SH-SY5Y (cell line): Measurements from ENCODE around the gene GLI3.

Experiments
- GATA2 ChIP-seq: IDR thresholded peaks from 2 replicates; pipeline ENCODE4 v1.6.1; 2011; ENCODE audit warnings: mild to moderate bottlenecking, low read depth, low read length
- GATA3 ChIP-seq: IDR thresholded peaks from 2 replicates; pipeline ENCODE4 v1.6.1; 2011; ENCODE audit warnings: low read depth, mild to moderate bottlenecking, low read length, moderate library complexity

- TF ChIP-seq GATA3 (no peak), GATA2 (no peak)
These were observed 11.6 kb upstream of the GLI3 start for GRCh38 chr7:42248579-42248978.
